ENCODE results near the gene DUS2.
A peak's percentile ranks its signal among the peaks of the same experiment; 100 is the strongest.

The DUS2 gene

GRCh38 chr16:68022728-68023537 lies at the start of gene DUS2, which contains the start of gene DDX28:
DUS2 (plus strand) TSS chr16:68023284; CDS start chr16:68038024, 14,740 bp downstream.
DDX28 (minus strand) TSS chr16:68023232; CDS start chr16:68023202, 30 bp downstream.
- TF ChIP-seq CTCF (IDR thresholded peaks at IDR 0.05; ENCODE audit: low read depth, low read length, missing control alignments), result no peak
- in situ Hi-C loops (cut with HindIII; ENCODE audit: low sequenced_read_pairs), result loop anchor here (25.0 kb wide), 1 partner anchor 111 kb away; no protein-coding TSS in a partner anchor
- DNase-seq (ENCODE audit: low read depth), result peak; percentile 84
- peak within 1 kb of the TSS; percentile 98 for H3K4me3 ChIP-seq (ENCODE audit: low read depth, low read length)

GRCh38 chr16:67975321-67976105 lies 47.6 kb upstream of the DUS2 start:
- in situ Hi-C loops (cut with HindIII; ENCODE audit: low sequenced_read_pairs), result no loop called here
- DNase-seq (ENCODE audit: low read depth), result no peak
- no peak for TF ChIP-seq CTCF (IDR thresholded peaks at IDR 0.05; ENCODE audit: low read depth, low read length, missing control alignments)
- no peak overlapping the region for H3K4me3 ChIP-seq (ENCODE audit: low read depth, low read length)

GRCh38 chr16:67976205-67976604 lies 46.9 kb upstream of the DUS2 start:
- DNase-seq (ENCODE audit: low read depth), result no peak
- H3K4me3 ChIP-seq (ENCODE audit: low read depth, low read length), result no peak overlapping the region
- in situ Hi-C loops (cut with HindIII; ENCODE audit: low sequenced_read_pairs), result no loop called here
- TF ChIP-seq CTCF (IDR thresholded peaks at IDR 0.05; ENCODE audit: low read depth, low read length, missing control alignments), result no peak

GRCh38 chr16:67977005-67977404 lies 46.1 kb upstream of the DUS2 start:
- in situ Hi-C loops (cut with HindIII; ENCODE audit: low sequenced_read_pairs), result no loop called here
- H3K4me3 ChIP-seq (ENCODE audit: low read depth, low read length), result no peak overlapping the region
- DNase-seq (ENCODE audit: low read depth), result no peak
- no peak for TF ChIP-seq CTCF (IDR thresholded peaks at IDR 0.05; ENCODE audit: low read depth, low read length, missing control alignments)

GRCh38 chr16:67977469-67978227 lies 45.4 kb upstream of the DUS2 start:
- no peak for TF ChIP-seq CTCF (IDR thresholded peaks at IDR 0.05; ENCODE audit: low read depth, low read length, missing control alignments)
- in situ Hi-C loops (cut with HindIII; ENCODE audit: low sequenced_read_pairs), result no loop called here
- H3K4me3 ChIP-seq (ENCODE audit: low read depth, low read length), result no peak overlapping the region
- DNase-seq (ENCODE audit: low read depth), result no peak

Data from astrocyte of the cerebellum (primary cell).